Amniotic stem cell (primary cell): Measurements from ENCODE around the gene SKAP2.

Experiments used
- DNase-seq: peaks from one replicate; lab custom pipeline; 2025; lab: John Stamatoyannopoulos, UW

Gene SKAP2

GRCh38 chr7:26630941-26631580 is 233.3 kb downstream of the SKAP2 start:
- no peak for DNase-seq

- no peak for DNase-seq
Observed at GRCh38 chr7:26630361-26630760, 234.0 kb downstream of the SKAP2 start.

GRCh38 chr7:26629696-26630095 is 234.7 kb downstream of the SKAP2 start:
- DNase-seq: no peak

- DNase-seq: no peak
Observed at GRCh38 chr7:26627891-26628341, 236.5 kb downstream of the SKAP2 start.

- DNase-seq: no peak
Observed at GRCh38 chr7:26627221-26627620, 237.2 kb downstream of the SKAP2 start.

GRCh38 chr7:26626687-26627086 is 237.7 kb downstream of the SKAP2 start:
- no peak for DNase-seq

- DNase-seq: no peak
Observed at GRCh38 chr7:26626156-26626555, 238.2 kb downstream of the SKAP2 start.

GRCh38 chr7:26625286-26625685 is 239.1 kb downstream of the SKAP2 start:
- DNase-seq: no peak

- DNase-seq: no peak
Observed at GRCh38 chr7:26624839-26625238, 239.6 kb downstream of the SKAP2 start.

GRCh38 chr7:26624431-26624830 is 240.0 kb downstream of the SKAP2 start:
- no peak for DNase-seq

- DNase-seq: no peak
Observed at GRCh38 chr7:26620352-26620751, 244.0 kb downstream of the SKAP2 start.

GRCh38 chr7:26619348-26619984 is 244.9 kb downstream of the SKAP2 start:
- DNase-seq: no peak

- DNase-seq: no peak
Observed at GRCh38 chr7:26618898-26619297, 245.5 kb downstream of the SKAP2 start.

GRCh38 chr7:26618449-26618848 is 245.9 kb downstream of the SKAP2 start:
- no peak for DNase-seq
